ENCODE data around the gene KLHL8. TPM values are rescaled to one million over a fixed set of nuclear protein-coding genes. Genes with fewer than 3 reads are reported as not detected.

The KLHL8 gene
- polyA plus RNA-seq, 1 donor from 2014 or later = 15.0 TPM

- no peaks in the 10 kb centered on the region for H4K20me1 ChIP-seq (ENCODE audit: insufficient read depth)
- no peak overlapping the region for H3K9ac ChIP-seq (ENCODE audit: low read length)
- H3K27me3 ChIP-seq (ENCODE audit: insufficient read depth, low read depth, low read length) = no peaks in the 10 kb centered on the region
These were observed 35.1 kb downstream of the KLHL8 start for GRCh38 chr4:87185146-87185870.

GRCh38 chr4:87180767-87181166 lies 39.7 kb downstream of the KLHL8 start:
- Histone ChIP-seq H2AFZ (ENCODE audit: low read depth, low read length) (no peak overlapping the region), H3F3A (ENCODE audit: insufficient read depth, low read length, poor library complexity, severe bottlenecking) (no peaks in the 10 kb centered on the region), H3K79me2 (replicated peaks; ENCODE audit: insufficient read depth, low read length) (no peaks in the 10 kb centered on the region), H3K9me3 (ENCODE audit: low read length) (no peaks in the 10 kb centered on the region), H3K4me2 (ENCODE audit: low read length) (no peak overlapping the region), H4K20me1 (ENCODE audit: insufficient read depth) (no peaks in the 10 kb centered on the region), H3K4me3 (ENCODE audit: low read length) (no peak overlapping the region), H3K27ac (ENCODE audit: low read length) (no peak overlapping the region), H3K9ac (ENCODE audit: low read length) (no peak overlapping the region), H3K27me3 (ENCODE audit: insufficient read depth, low read depth, low read length) (no peaks in the 10 kb centered on the region), H3K9me2 (ENCODE audit: insufficient read depth, low read length) (no peaks in the 10 kb centered on the region), H3K36me3 (ENCODE audit: insufficient read depth, low read length) (no peaks in the 10 kb centered on the region)
- no peak for TF ChIP-seq CTCF (IDR thresholded peaks at IDR 0.05; ENCODE audit: poor library complexity, severe bottlenecking)
- no peak for TF ChIP-seq SMC3 (conservative IDR thresholded peaks at IDR 0.05; ENCODE audit: poor library complexity)
- TF ChIP-seq MXI1 (conservative IDR thresholded peaks at IDR 0.05; ENCODE audit: poor library complexity, severe bottlenecking) = no peak
- TF ChIP-seq EP300 (conservative IDR thresholded peaks at IDR 0.05; ENCODE audit: poor library complexity, severe bottlenecking) = no peak
- TF ChIP-seq POLR2AphosphoS5 (IDR thresholded peaks at IDR 0.05) = no peak
- no peak for TF ChIP-seq EZH2 (IDR thresholded peaks at IDR 0.05; ENCODE audit: borderline replicate concordance, insufficient read depth, low read length, poor library complexity, severe bottlenecking)

More at GRCh38 chr4:87185146-87185870, 35.1 kb downstream of the KLHL8 start:
- H3K36me3 ChIP-seq (ENCODE audit: insufficient read depth, low read length) = no peaks in the 10 kb centered on the region
- no peak overlapping the region for H3K27ac ChIP-seq (ENCODE audit: low read length)
- no peaks in the 10 kb centered on the region for H3F3A ChIP-seq (ENCODE audit: insufficient read depth, low read length, poor library complexity, severe bottlenecking)
- no peak overlapping the region for H3K4me3 ChIP-seq (ENCODE audit: low read length)
- TF ChIP-seq EP300 (conservative IDR thresholded peaks at IDR 0.05; ENCODE audit: poor library complexity, severe bottlenecking) (no peak), CTCF (IDR thresholded peaks at IDR 0.05; ENCODE audit: poor library complexity, severe bottlenecking) (no peak), MXI1 (conservative IDR thresholded peaks at IDR 0.05; ENCODE audit: poor library complexity, severe bottlenecking) (no peak), RAD21 (conservative IDR thresholded peaks at IDR 0.05) (no peak), POLR2AphosphoS5 (IDR thresholded peaks at IDR 0.05) (no peak), REST (IDR thresholded peaks at IDR 0.05; ENCODE audit: borderline replicate concordance) (no peak), EZH2 (IDR thresholded peaks at IDR 0.05; ENCODE audit: borderline replicate concordance, insufficient read depth, low read length, poor library complexity, severe bottlenecking) (no peak), SMC3 (conservative IDR thresholded peaks at IDR 0.05; ENCODE audit: poor library complexity) (no peak), TAF1 (IDR thresholded peaks at IDR 0.05; ENCODE audit: low read depth) (no peak)
- H3K79me2 ChIP-seq (replicated peaks; ENCODE audit: insufficient read depth, low read length) = no peaks in the 10 kb centered on the region
- no peak overlapping the region for H2AFZ ChIP-seq (ENCODE audit: low read depth, low read length)
- no peaks in the 10 kb centered on the region for H3K9me3 ChIP-seq (ENCODE audit: low read length)
- H3K4me2 ChIP-seq (ENCODE audit: low read length) = no peak overlapping the region
- no peaks in the 10 kb centered on the region for H3K9me2 ChIP-seq (ENCODE audit: insufficient read depth, low read length)

Measured in neural cell (in vitro differentiated cells).